Measurements from ENCODE around the gene MATN3. TPM values are rescaled to one million over a fixed set of nuclear protein-coding genes. Genes with fewer than 3 reads are reported as not detected.
A peak's percentile ranks its signal among the peaks of the same experiment; 100 is the strongest.

The MATN3 gene
- total RNA-seq, 1 donor from 2014 or later, result 3.9 TPM

GRCh38 chr2:19971691-19972090 is 40.8 kb downstream of the MATN3 start:
- Histone ChIP-seq H3K27me3 (no peaks in the 10 kb centered on the region), H3K4me1 (no peaks in the 10 kb centered on the region), H3K36me3 (peaks cover 0 to 8% of the 10 kb centered on the region in 2 donors), H3K4me3 (no peak overlapping the region), H3K27ac (no peak overlapping the region), H3K9me3 (no peaks in the 10 kb centered on the region)
- intact Hi-C loops (cut with DNase I), result no loop called here
- DNase-seq (ENCODE audit: extremely low spot score in 2 of 2), result no peak
- TF ChIP-seq POLR2AphosphoS5 (IDR thresholded peaks at IDR 0.05; ENCODE audit: insufficient read depth in 1 of 2, low read depth in 1 of 2), result no peak
- no peak for TF ChIP-seq CTCF (IDR thresholded peaks at IDR 0.05)
- TF ChIP-seq POLR2A (IDR thresholded peaks at IDR 0.05), result no peak

GRCh38 chr2:19963386-19963785 is 49.1 kb downstream of the MATN3 start:
- Histone ChIP-seq H3K4me1 (no peaks in the 10 kb centered on the region), H3K9me3 (no peaks in the 10 kb centered on the region), H3K4me3 (no peak overlapping the region), H3K27ac (no peak overlapping the region), H3K27me3 (no peaks in the 10 kb centered on the region), H3K36me3 (peaks cover 0 to 10% of the 10 kb centered on the region in 2 donors)
- no peak for DNase-seq (ENCODE audit: extremely low spot score in 2 of 2)
- TF ChIP-seq CTCF (IDR thresholded peaks at IDR 0.05) (no peak), POLR2A (IDR thresholded peaks at IDR 0.05) (no peak), POLR2AphosphoS5 (IDR thresholded peaks at IDR 0.05; ENCODE audit: insufficient read depth in 1 of 2, low read depth in 1 of 2) (no peak)
- intact Hi-C loops (cut with DNase I), result no loop called here

- Histone ChIP-seq H3K4me3 (no peak overlapping the region), H3K9me3 (no peaks in the 10 kb centered on the region), H3K27me3 (no peaks in the 10 kb centered on the region), H3K36me3 (no peaks in the 10 kb centered on the region), H3K4me1 (no peaks in the 10 kb centered on the region), H3K27ac (no peak overlapping the region)
- intact Hi-C loops (cut with DNase I), result loop anchor here (5.0 kb wide), 1 partner anchor 137 kb away; no protein-coding TSS in a partner anchor
- peak; percentile 30 to 57 (median 31) for TF ChIP-seq CTCF (IDR thresholded peaks at IDR 0.05)
- peak in 1 of 2 donors; percentile 23 for TF ChIP-seq POLR2AphosphoS5 (IDR thresholded peaks at IDR 0.05; ENCODE audit: insufficient read depth in 1 of 2, low read depth in 1 of 2)
- TF ChIP-seq POLR2A (IDR thresholded peaks at IDR 0.05), result no peak
- DNase-seq (ENCODE audit: extremely low spot score in 2 of 2), result no peak
Measured at GRCh38 chr2:19955544-19956422, 56.7 kb downstream of the MATN3 start.

GRCh38 chr2:19949071-19949470 is 63.4 kb downstream of the MATN3 start:
- Histone ChIP-seq H3K36me3 (no peaks in the 10 kb centered on the region), H3K4me3 (no peak overlapping the region), H3K27ac (no peak overlapping the region), H3K9me3 (no peaks in the 10 kb centered on the region), H3K27me3 (no peaks in the 10 kb centered on the region), H3K4me1 (no peaks in the 10 kb centered on the region)
- TF ChIP-seq CTCF (IDR thresholded peaks at IDR 0.05) (no peak), POLR2A (IDR thresholded peaks at IDR 0.05) (no peak), POLR2AphosphoS5 (IDR thresholded peaks at IDR 0.05; ENCODE audit: insufficient read depth in 1 of 2, low read depth in 1 of 2) (no peak)
- intact Hi-C loops (cut with DNase I), result no loop called here
- DNase-seq (ENCODE audit: extremely low spot score in 2 of 2), result no peak
